ENCODE data around the gene HNRNPUL1. TPM values are rescaled to one million over a fixed set of nuclear protein-coding genes. Genes with fewer than 3 reads are reported as not detected.

HNRNPUL1 gene
- total and polyA plus RNA-seq, 9 of the 15 experiments (the other 6 are each of a cell fraction or from before 2014, with no cell fraction given), result 7.3 to 211 (median 85.0) TPM

GRCh38 chr19:41235480-41235879 is 28.7 kb upstream of the HNRNPUL1 start (continued):
- TF ChIP-seq ZNF655 (CRISPR knock-in tag; IDR thresholded peaks at IDR 0.05) (no peak), ZNF239 (CRISPR knock-in tag; IDR thresholded peaks at IDR 0.05) (no peak), U2AF2 (optimal IDR thresholded peaks at IDR 0.05; ENCODE audit: low read depth, low read length) (no peak), ZNF589 (CRISPR knock-in tag; IDR thresholded peaks at IDR 0.05; ENCODE audit: low read depth) (no peak), NELFE (IDR thresholded peaks at IDR 0.05; ENCODE audit: insufficient read depth, insufficient read length) (no peak), ZNF561 (CRISPR knock-in tag; conservative IDR thresholded peaks at IDR 0.05) (no peak), SMC3 (conservative IDR thresholded peaks at IDR 0.05; ENCODE audit: insufficient read depth, low read depth, low read length) (no peak)
- TF ChIP-seq, protein P1, sequence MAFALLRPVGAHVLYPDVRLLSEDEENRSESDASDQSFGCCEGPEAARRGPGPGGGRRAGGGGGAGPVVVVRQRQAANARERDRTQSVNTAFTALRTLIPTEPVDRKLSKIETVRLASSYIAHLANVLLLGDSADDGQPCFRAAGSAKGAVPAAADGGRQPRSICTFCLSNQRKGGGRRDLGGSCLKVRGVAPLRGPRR (CRISPR knock-in tag; IDR thresholded peaks at IDR 0.05), result no peak
- TF ChIP-seq, protein P2, sequence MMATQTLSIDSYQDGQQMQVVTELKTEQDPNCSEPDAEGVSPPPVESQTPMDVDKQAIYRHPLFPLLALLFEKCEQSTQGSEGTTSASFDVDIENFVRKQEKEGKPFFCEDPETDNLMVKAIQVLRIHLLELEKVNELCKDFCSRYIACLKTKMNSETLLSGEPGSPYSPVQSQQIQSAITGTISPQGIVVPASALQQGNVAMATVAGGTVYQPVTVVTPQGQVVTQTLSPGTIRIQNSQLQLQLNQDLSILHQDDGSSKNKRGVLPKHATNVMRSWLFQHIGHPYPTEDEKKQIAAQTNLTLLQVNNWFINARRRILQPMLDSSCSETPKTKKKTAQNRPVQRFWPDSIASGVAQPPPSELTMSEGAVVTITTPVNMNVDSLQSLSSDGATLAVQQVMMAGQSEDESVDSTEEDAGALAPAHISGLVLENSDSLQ (IDR thresholded peaks at IDR 0.05), result no peak

- CTCF ChIA-PET (ENCODE audit: low intra/inter-chr PET ratio), result no interaction called here
- H3K9me3 ChIP-seq (replicated peaks; ENCODE audit: control insufficient read depth, insufficient read depth, low read depth, low read length), result no peaks in the 10 kb centered on the region
- H3K79me2 ChIP-seq (ENCODE audit: control insufficient read depth, insufficient read depth, low read length), result no peaks in the 10 kb centered on the region
- DNase-seq (ENCODE audit: extremely low read depth in 1 of 4, low spot score in 3 of 4) (no peak), ATAC-seq (no peak), FAIRE-seq (no peak)
- intact Hi-C loops (cut with micrococcal nuclease), result no loop called here
- H4K20me1 ChIP-seq (replicated peaks; ENCODE audit: control insufficient read depth, insufficient read depth, low read length), result no peaks in the 10 kb centered on the region
- peaks cover 2% of the 10 kb centered on the region for H3K9me1 ChIP-seq (ENCODE audit: control insufficient read depth, insufficient read depth, low read length)
- no peak overlapping the region for H3K4me2 ChIP-seq (ENCODE audit: insufficient read depth, low read length)
- 24% methylated on average over 8 of the region's 10 CpGs for WGBS (ENCODE audit: insufficient coverage, low coverage, missing lambda C conversion rate)
- peaks cover 5 to 21% of the 10 kb centered on the region in 2 experiments; a peak in 3 of 5 replicates for H3K27me3 ChIP-seq (ENCODE audit: control insufficient read depth in 2 of 2, insufficient read depth in 2 of 2, low read length in 2 of 2)
- no TSS peak for BruUV-seq (replicated peaks)
- H3K4me1 ChIP-seq (replicated peaks in 1 of 2; ENCODE audit: control insufficient read depth in 2 of 2, insufficient read depth in 2 of 2, low read length in 2 of 2), result peaks cover 0 to 6% of the 10 kb centered on the region in 2 experiments; a peak in 1 of 5 replicates
- H3K36me3 ChIP-seq (ENCODE audit: control insufficient read depth, insufficient read depth, low read length), result no peaks in the 10 kb centered on the region
- H2AFZ ChIP-seq (ENCODE audit: low read depth, low read length), result no peak overlapping the region
- in situ Hi-C loops (cut with MboI), result no loop called here
- H3K4me3 ChIP-seq, result no peak overlapping the region
- H3K27ac ChIP-seq (ENCODE audit: extremely low read depth, low read depth, low read length), result no peak overlapping the region
- H3K9ac ChIP-seq (ENCODE audit: insufficient read depth in 1 of 2, low read depth in 2 of 2, low read length in 2 of 2), result no peak overlapping the region
- POLR2A ChIA-PET, result no interaction called here
- TF ChIP-seq CEBPB (tag; IDR thresholded peaks at IDR 0.05) (no peak), ZZZ3 (IDR thresholded peaks at IDR 0.05) (no peak), ZC3H8 (IDR thresholded peaks at IDR 0.05) (no peak), NR2C2 (CRISPR knock-in tag; IDR thresholded peaks at IDR 0.05) (no peak), NR2C2 (tag; IDR thresholded peaks at IDR 0.05) (no peak), JUNB (CRISPR knock-in tag; conservative IDR thresholded peaks at IDR 0.05) (no peak), PPARD (CRISPR knock-in tag; IDR thresholded peaks at IDR 0.05) (no peak), ZNF717 (CRISPR knock-in tag; IDR thresholded peaks at IDR 0.05) (no peak), ZNF586 (CRISPR knock-in tag; conservative IDR thresholded peaks at IDR 0.05) (no peak)
- TF ChIP-seq, protein P3, sequence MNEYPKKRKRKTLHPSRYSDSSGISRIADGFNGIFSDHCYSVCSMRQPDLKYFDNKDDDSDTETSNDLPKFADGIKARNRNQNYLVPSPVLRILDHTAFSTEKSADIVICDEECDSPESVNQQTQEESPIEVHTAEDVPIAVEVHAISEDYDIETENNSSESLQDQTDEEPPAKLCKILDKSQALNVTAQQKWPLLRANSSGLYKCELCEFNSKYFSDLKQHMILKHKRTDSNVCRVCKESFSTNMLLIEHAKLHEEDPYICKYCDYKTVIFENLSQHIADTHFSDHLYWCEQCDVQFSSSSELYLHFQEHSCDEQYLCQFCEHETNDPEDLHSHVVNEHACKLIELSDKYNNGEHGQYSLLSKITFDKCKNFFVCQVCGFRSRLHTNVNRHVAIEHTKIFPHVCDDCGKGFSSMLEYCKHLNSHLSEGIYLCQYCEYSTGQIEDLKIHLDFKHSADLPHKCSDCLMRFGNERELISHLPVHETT (CRISPR knock-in tag; conservative IDR thresholded peaks at IDR 0.05 in 1 of 2, IDR thresholded peaks at IDR 0.05 in 1 of 2), result no peak
Measured at GRCh38 chr19:41238244-41238643, 25.9 kb upstream of the HNRNPUL1 start.

Data from K562 (cell line).